VCaP (cell line): ENCODE data around the gene SERTAD1.
A peak's percentile ranks its signal among the peaks of the same experiment; 100 is the strongest.

ENCODE experiments used
- H3K27ac ChIP-seq: fragments of 450-650 bp; 2 replicates; pipeline ENCODE4 v1.5.1; 2017
- CTCF ChIP-seq: fragments of 450-650 bp; conservative IDR thresholded peaks from 2 replicates; pipeline ENCODE4 v1.5.1; 2017; ENCODE audit warnings: mild to moderate bottlenecking, moderate library complexity

Gene SERTAD1

GRCh38 chr19:40381321-40381720 is 44.5 kb downstream of the SERTAD1 start:
- TF ChIP-seq CTCF: 0 out of 2 replicates have a peak, but pooled peaks have one; percentile 7

GRCh38 chr19:40380199-40381037 is 45.4 kb downstream of the SERTAD1 start:
- no peak for TF ChIP-seq CTCF
- H3K27ac ChIP-seq: no peak overlapping the region

More at GRCh38 chr19:40381321-40381720, 44.5 kb downstream of the SERTAD1 start:
- no peak overlapping the region for H3K27ac ChIP-seq

GRCh38 chr19:40379446-40380198 is 46.2 kb downstream of the SERTAD1 start:
- TF ChIP-seq CTCF: no peak
- no peak overlapping the region for H3K27ac ChIP-seq

GRCh38 chr19:40378509-40378908 is 47.3 kb downstream of the SERTAD1 start:
- H3K27ac ChIP-seq: no peak overlapping the region
- TF ChIP-seq CTCF: no peak

- H3K27ac ChIP-seq: no peak overlapping the region
- TF ChIP-seq CTCF: no peak
These were observed 47.9 kb downstream of the SERTAD1 start for GRCh38 chr19:40377876-40378385.

GRCh38 chr19:40376286-40376862 is 49.4 kb downstream of the SERTAD1 start:
- no peak overlapping the region for H3K27ac ChIP-seq
- no peak for TF ChIP-seq CTCF

GRCh38 chr19:40374084-40374483 is 51.7 kb downstream of the SERTAD1 start:
- no peak for TF ChIP-seq CTCF

More at GRCh38 chr19:40374084-40374483, 51.7 kb downstream of the SERTAD1 start:
- no peak overlapping the region for H3K27ac ChIP-seq
